Mesendoderm (in vitro differentiated cells): Measurements from ENCODE around the gene COPB2.

ENCODE experiments used
- DNase-seq: peaks from one replicate; pipeline ENCODE4 v3.0.0; 2013
- H2AK5ac ChIP-seq: 2 replicates; pipeline ENCODE4 v1.6.1; 2013; ENCODE audit warnings: low read length, inconsistent platforms
- H2BK120ac ChIP-seq: 2 replicates; pipeline ENCODE4 v1.6.1; 2013; ENCODE audit warnings: low read depth, mild to moderate bottlenecking, low read length, moderate library complexity, mixed read lengths
- H2BK15ac ChIP-seq: replicated peaks from 2 replicates; pipeline ENCODE4 v1.6.1; 2013; ENCODE audit warnings: low read depth, mild to moderate bottlenecking, moderate library complexity
- H2BK5ac ChIP-seq: 2 replicates; pipeline ENCODE4 v1.6.1; 2013; ENCODE audit warnings: low read length, inconsistent platforms
- H3K18ac ChIP-seq: 2 replicates; pipeline ENCODE4 v1.6.1; 2013; ENCODE audit warnings: mild to moderate bottlenecking, low read length, mixed read lengths
- H3K23ac ChIP-seq: one replicate; pipeline ENCODE4 v1.6.1; 2013; ENCODE audit warnings: low read length
- H3K27ac ChIP-seq: 2 replicates; pipeline ENCODE4 v1.5.1; 2013; ENCODE audit warnings: low read depth, mild to moderate bottlenecking, inconsistent platforms, low read length, moderate library complexity
- H3K27me3 ChIP-seq: 2 replicates; pipeline ENCODE4 v1.6.1; 2013; ENCODE audit warnings: low read length, control low read depth, mild to moderate bottlenecking, inconsistent platforms; ENCODE audit not compliant: insufficient read depth, poor library complexity
- H3K36me3 ChIP-seq: 2 replicates; pipeline ENCODE4 v1.6.1; 2013; ENCODE audit warnings: low read length, inconsistent platforms; ENCODE audit not compliant: control insufficient read depth, insufficient read depth
- H3K4ac ChIP-seq: one replicate; pipeline ENCODE4 v1.6.1; 2013; ENCODE audit warnings: low read depth, mild to moderate bottlenecking, low read length, moderate library complexity
- H3K4me1 ChIP-seq: 2 replicates; pipeline ENCODE4 v1.6.1; 2013; ENCODE audit warnings: low read depth, low read length, inconsistent platforms; ENCODE audit not compliant: control insufficient read depth
- H3K4me2 ChIP-seq: 2 replicates; pipeline ENCODE4 v1.6.1; 2013; ENCODE audit warnings: low read length
- H3K4me3 ChIP-seq: 2 replicates; pipeline ENCODE4 v1.5.1; 2013; ENCODE audit warnings: mild to moderate bottlenecking, low read length
- H3K56ac ChIP-seq: one replicate; pipeline ENCODE4 v1.6.1; 2013; ENCODE audit warnings: low read length
- H3K79me1 ChIP-seq: 2 replicates; pipeline ENCODE4 v1.6.1; 2013; ENCODE audit warnings: low read length, inconsistent platforms
- H3K79me2 ChIP-seq: 2 replicates; pipeline ENCODE4 v1.6.1; 2013; ENCODE audit warnings: mild to moderate bottlenecking, low read length; ENCODE audit not compliant: control insufficient read depth, insufficient read depth
- H3K9ac ChIP-seq: 2 replicates; pipeline ENCODE4 v1.6.1; 2013; ENCODE audit warnings: low read length, inconsistent platforms
- H4K5ac ChIP-seq: one replicate; pipeline ENCODE4 v1.6.1; 2013; ENCODE audit warnings: low read length
- H4K8ac ChIP-seq: one replicate; pipeline ENCODE4 v1.6.1; 2013; ENCODE audit warnings: low read depth, mild to moderate bottlenecking, control low read depth, low read length, moderate library complexity
- WGBS: extraction: QIAGEN DNeasy Blood & Tissue Kit; methylation state at CpG from one replicate; pipeline ENCODE4 v1.1.7; 2013; ENCODE audit warnings: low lambda C conversion rate, missing lambda C conversion rate; ENCODE audit not compliant: insufficient coverage; ENCODE audit errors: extremely low coverage; 5-methylcytosine and 5-hydroxymethylcytosine counted together

The COPB2 gene

DNA sequence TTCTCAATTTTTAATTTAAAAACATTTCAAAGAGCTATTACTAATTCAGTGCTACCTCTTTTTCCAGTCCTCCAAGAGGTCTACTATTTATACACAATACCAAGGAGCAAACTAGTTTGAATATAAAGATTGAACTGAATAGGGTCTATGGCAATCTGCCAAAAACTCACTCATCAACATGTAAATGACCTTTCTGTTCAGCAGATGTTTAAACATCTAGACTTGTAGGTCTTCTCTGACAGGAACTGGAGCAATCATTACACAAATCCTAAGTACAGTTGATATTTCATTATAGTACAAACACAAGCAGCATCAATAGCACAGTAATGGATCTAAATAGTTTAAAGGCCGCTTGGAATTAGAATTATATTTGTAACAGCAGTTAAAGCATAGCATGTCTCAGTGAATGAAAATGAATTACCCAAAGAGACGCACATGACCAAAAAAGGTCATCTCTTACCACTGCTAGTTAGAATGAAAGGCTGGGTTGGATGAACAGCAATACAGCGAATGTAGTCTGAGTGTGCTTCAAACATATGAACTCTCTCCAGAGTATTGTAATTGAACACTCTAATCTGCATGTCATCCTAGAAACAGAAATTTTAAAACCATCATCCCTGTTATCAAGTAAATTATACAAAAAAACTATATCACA lies 10.7 kb downstream of the COPB2 start:
- no CpG with 5 or more reads among the region's 3 CpGs for WGBS
- no peak overlapping the region for H4K8ac ChIP-seq
- no peak overlapping the region for H3K4ac ChIP-seq
- H3K56ac ChIP-seq = no peak overlapping the region
- no peak overlapping the region for H3K4me2 ChIP-seq
- no peak overlapping the region for H3K18ac ChIP-seq
- H3K36me3 ChIP-seq = peaks cover 4% of the 10 kb centered on the region
- no peak overlapping the region for H2AK5ac ChIP-seq
- no peaks in the 10 kb centered on the region for H3K4me1 ChIP-seq
- H3K79me2 ChIP-seq = peaks cover 5% of the 10 kb centered on the region
- no peak overlapping the region for H2BK5ac ChIP-seq
- no peaks in the 10 kb centered on the region for H3K27me3 ChIP-seq
- H3K9ac ChIP-seq = no peak overlapping the region
- H3K27ac ChIP-seq = no peak overlapping the region
- no peak overlapping the region for H3K23ac ChIP-seq
- no peak overlapping the region for H2BK120ac ChIP-seq
- peaks cover 4% of the 10 kb centered on the region for H3K79me1 ChIP-seq
- no peak overlapping the region for H3K4me3 ChIP-seq
- no peak overlapping the region for H4K5ac ChIP-seq
- H2BK15ac ChIP-seq = no peak overlapping the region
- no peak for DNase-seq

DNA sequence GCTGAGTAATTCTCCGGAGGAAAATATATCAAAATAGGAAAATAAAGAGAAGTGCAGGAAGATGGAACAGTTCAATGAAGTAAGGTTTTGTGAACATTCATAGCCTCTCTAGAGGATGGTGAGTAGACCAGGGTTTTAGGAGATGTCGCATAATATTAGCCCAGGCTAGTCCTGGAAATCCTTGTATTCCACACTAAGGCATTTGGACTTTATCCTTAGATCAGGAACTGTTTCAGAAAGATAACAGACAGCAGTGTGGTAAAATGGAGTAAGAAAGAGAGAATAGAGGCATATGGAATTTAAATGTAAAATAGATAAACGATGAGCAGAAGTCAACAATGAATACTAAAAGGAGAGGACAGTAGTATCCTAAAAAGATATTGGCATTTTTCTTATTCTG lies 12.1 kb downstream of the COPB2 start:
- no peaks in the 10 kb centered on the region for H3K4me1 ChIP-seq
- no peak for DNase-seq
- H3K18ac ChIP-seq = no peak overlapping the region
- no peak overlapping the region for H3K9ac ChIP-seq
- H3K27ac ChIP-seq = no peak overlapping the region
- no peak overlapping the region for H2BK15ac ChIP-seq
- no peaks in the 10 kb centered on the region for H3K27me3 ChIP-seq
- no peak overlapping the region for H4K5ac ChIP-seq
- no peak overlapping the region for H3K56ac ChIP-seq
- H2AK5ac ChIP-seq = no peak overlapping the region
- no peak overlapping the region for H2BK120ac ChIP-seq
- H3K36me3 ChIP-seq = peaks cover 11% of the 10 kb centered on the region
- no peak overlapping the region for H3K4ac ChIP-seq
- H3K4me3 ChIP-seq = no peak overlapping the region
- peaks cover 4% of the 10 kb centered on the region for H3K79me1 ChIP-seq
- no peak overlapping the region for H3K23ac ChIP-seq
- no peak overlapping the region for H2BK5ac ChIP-seq
- H3K79me2 ChIP-seq = peaks cover 5% of the 10 kb centered on the region
- no peak overlapping the region for H4K8ac ChIP-seq
- no peak overlapping the region for H3K4me2 ChIP-seq
- WGBS = no CpG with 5 or more reads among the region's 3 CpGs

DNA sequence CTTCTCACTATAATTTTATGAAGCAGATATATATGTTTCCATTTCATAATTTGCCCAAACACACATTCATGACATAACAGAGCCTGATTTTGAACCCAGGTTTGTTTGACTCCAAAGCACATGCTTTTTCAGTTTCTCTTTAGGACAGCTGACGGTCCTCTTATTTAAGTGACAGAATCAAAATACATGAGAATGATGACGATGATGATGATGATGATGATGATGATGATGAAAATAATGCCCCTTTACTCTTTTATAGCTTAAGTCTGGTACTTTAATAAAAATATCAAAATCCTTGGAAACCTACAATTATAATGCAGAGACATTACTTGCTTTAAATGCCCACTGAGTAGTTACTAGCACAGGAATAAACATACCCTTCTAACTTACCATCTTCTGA lies 15.3 kb downstream of the COPB2 start:
- no peak overlapping the region for H2BK5ac ChIP-seq
- H2BK120ac ChIP-seq = no peak overlapping the region
- no peak overlapping the region for H4K8ac ChIP-seq
- no peak overlapping the region for H3K4me3 ChIP-seq
- H3K4ac ChIP-seq = no peak overlapping the region
- no peak for DNase-seq
- H3K27me3 ChIP-seq = no peaks in the 10 kb centered on the region
- no peak overlapping the region for H4K5ac ChIP-seq
- peaks cover 15% of the 10 kb centered on the region for H3K36me3 ChIP-seq
- H3K79me1 ChIP-seq = no peaks in the 10 kb centered on the region
- no peak overlapping the region for H3K23ac ChIP-seq
- H3K4me2 ChIP-seq = no peak overlapping the region
- no peak overlapping the region for H3K18ac ChIP-seq
- H3K56ac ChIP-seq = no peak overlapping the region
- H3K27ac ChIP-seq = no peak overlapping the region
- H2AK5ac ChIP-seq = no peak overlapping the region
- H3K9ac ChIP-seq = no peak overlapping the region
- H2BK15ac ChIP-seq = no peak overlapping the region
- H3K4me1 ChIP-seq = no peaks in the 10 kb centered on the region
- no peaks in the 10 kb centered on the region for H3K79me2 ChIP-seq
- no CpG with 5 or more reads among the region's 2 CpGs for WGBS

- Histone ChIP-seq H4K8ac (no peak overlapping the region), H4K5ac (no peak overlapping the region)
- WGBS = no CpG with 5 or more reads among the region's 1 CpG
These were observed 24.9 kb downstream of the COPB2 start for GRCh38 chr3:139364549-139364948.

DNA sequence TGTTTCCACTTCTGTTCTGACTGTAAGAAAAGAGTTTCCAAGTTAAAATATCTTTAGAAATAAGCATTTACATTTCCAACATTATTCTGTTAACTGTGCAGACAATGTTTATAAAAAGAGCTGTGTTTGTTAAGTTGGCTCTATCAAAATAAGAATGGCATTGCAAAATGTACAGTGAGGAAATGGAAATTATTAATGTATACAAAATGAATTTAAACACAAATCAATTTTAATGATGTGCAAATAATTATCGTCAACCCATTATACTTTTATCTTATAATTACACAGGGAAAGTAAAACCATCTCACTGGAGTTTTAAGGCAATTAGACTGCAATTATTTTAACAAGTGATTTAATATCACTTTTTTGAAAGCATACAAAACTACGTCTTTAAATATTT lies 28.2 kb downstream of the COPB2 start:
- Histone ChIP-seq H3K56ac (no peak overlapping the region), H3K27ac (no peak overlapping the region), H3K18ac (no peak overlapping the region), H3K4me3 (no peak overlapping the region), H3K27me3 (no peaks in the 10 kb centered on the region), H3K4me1 (no peaks in the 10 kb centered on the region), H3K79me1 (no peaks in the 10 kb centered on the region), H3K23ac (no peak overlapping the region), H2BK15ac (no peak overlapping the region), H2AK5ac (no peak overlapping the region), H3K4me2 (no peak overlapping the region), H3K4ac (no peak overlapping the region), H2BK120ac (no peak overlapping the region), H2BK5ac (no peak overlapping the region), H3K36me3 (peaks cover 9% of the 10 kb centered on the region), H3K9ac (no peak overlapping the region), H4K8ac (no peak overlapping the region), H3K79me2 (no peaks in the 10 kb centered on the region), H4K5ac (no peak overlapping the region)
- 100% methylated on average over 1 of the region's 2 CpGs for WGBS
- no peak for DNase-seq

More at GRCh38 chr3:139364549-139364948, 24.9 kb downstream of the COPB2 start:
- Histone ChIP-seq H3K27me3 (no peaks in the 10 kb centered on the region), H3K27ac (no peak overlapping the region), H3K79me1 (no peaks in the 10 kb centered on the region), H3K4ac (no peak overlapping the region), H3K4me3 (no peak overlapping the region), H3K4me1 (no peaks in the 10 kb centered on the region), H3K9ac (no peak overlapping the region), H3K56ac (no peak overlapping the region), H2BK15ac (no peak overlapping the region), H2BK120ac (no peak overlapping the region), H3K23ac (no peak overlapping the region), H3K4me2 (no peak overlapping the region), H3K18ac (no peak overlapping the region), H2BK5ac (no peak overlapping the region), H2AK5ac (no peak overlapping the region), H3K79me2 (no peaks in the 10 kb centered on the region), H3K36me3 (peaks cover 9% of the 10 kb centered on the region)
- no peak for DNase-seq
